HG02623 (cell line): ENCODE measurements around the gene PPFIBP2.

ENCODE experiments used
- ATAC-seq: cut with Tn5 transposase; IDR thresholded peaks from one replicate; pipeline ENCODE4 v1.9.1; 2021; ENCODE audit warnings: moderate library complexity; ENCODE audit not compliant: unreplicated experiment

The PPFIBP2 gene

GRCh38 chr11:7548659-7549274 lies 35.0 kb downstream of the PPFIBP2 start:
- peak; percentile 84 for ATAC-seq

DNA sequence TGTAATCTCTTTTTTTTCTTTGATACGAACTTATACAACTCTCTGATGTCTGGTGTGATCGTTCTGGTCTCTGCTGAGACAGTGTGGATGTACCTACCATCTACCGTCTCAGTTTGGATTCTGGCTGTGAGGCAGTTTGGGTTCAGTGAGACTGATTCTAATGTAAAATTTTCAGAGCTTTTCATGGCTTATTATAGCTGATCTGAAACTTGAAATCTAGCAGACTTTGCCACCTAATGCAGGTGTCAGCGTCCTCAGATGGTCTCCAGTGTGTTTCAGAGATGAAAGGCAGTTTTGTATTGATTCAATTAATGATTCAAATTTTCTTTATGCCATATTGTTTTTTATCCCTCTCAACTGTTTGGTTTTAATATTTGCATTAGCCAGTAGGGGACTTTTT lies 35.9 kb downstream of the PPFIBP2 start:
- ATAC-seq: no peak

DNA sequence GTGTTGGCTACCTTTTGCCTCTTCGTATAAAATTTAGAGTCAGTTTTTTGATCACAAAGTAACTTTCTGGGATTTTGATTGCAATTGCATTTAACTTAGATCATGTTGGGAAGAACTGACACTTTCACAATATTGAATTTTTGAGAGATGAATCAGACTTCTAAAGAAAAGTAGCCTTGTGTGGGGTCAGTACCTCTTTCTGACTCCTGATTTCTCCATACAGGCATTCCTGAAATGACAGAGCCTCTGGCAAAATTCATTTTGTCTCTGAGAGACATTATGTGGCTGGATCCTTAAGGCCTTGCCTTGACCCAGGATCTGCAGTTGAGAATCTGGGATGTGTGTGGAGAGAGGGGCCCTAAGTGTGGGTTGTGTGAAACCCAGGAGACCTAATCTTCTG lies 37.8 kb downstream of the PPFIBP2 start:
- no peak for ATAC-seq

DNA sequence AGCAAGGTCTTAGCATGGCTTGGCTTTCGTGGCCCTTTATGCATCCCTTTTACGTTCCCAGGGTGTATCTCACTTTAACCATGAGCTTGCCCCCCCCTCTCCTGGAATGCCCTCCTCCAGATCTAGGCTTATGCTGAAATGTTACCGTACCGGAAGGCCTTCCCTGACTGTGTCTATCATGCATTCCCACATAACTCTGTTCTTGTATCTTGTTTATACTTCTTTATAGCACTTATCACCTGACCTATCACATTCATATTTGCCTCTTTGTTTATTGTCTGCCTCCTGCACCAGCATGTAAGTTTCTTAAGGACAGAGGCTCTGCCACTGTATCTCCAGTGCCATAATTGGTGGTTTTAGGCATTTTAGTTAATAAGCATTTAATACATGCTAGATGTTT lies 38.9 kb downstream of the PPFIBP2 start:
- ATAC-seq: no peak

GRCh38 chr11:7555052-7555699 lies 41.4 kb downstream of the PPFIBP2 start:
- no peak for ATAC-seq

- no peak for ATAC-seq
Measured at GRCh38 chr11:7558046-7558445, 44.2 kb downstream of the PPFIBP2 start.

GRCh38 chr11:7559398-7560283 lies 45.8 kb downstream of the PPFIBP2 start:
- ATAC-seq: peak; percentile 71

GRCh38 chr11:7561562-7561961 lies 47.8 kb downstream of the PPFIBP2 start:
- ATAC-seq: no peak

DNA sequence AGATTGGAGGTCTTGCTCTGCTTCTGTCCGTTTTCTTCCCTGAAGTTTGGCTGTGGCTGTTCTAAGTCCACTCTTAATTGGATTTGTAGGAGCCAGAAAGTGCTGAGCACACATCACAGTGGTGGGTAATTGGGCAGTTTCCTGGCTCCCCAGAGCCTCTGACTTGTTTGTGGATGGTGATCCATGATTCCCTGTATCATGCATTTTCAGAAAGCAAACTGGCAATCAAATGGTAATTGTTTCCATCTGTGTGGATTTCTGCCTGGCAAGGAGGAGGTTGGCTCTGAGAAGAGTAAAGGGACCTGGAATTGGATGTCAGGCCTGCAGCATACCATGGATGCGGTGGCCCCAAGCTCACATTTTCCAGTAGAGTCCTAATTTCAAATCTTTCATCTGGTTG lies 49.5 kb downstream of the PPFIBP2 start:
- ATAC-seq: no peak

GRCh38 chr11:7564803-7565202 lies 51.0 kb downstream of the PPFIBP2 start:
- no peak for ATAC-seq

DNA sequence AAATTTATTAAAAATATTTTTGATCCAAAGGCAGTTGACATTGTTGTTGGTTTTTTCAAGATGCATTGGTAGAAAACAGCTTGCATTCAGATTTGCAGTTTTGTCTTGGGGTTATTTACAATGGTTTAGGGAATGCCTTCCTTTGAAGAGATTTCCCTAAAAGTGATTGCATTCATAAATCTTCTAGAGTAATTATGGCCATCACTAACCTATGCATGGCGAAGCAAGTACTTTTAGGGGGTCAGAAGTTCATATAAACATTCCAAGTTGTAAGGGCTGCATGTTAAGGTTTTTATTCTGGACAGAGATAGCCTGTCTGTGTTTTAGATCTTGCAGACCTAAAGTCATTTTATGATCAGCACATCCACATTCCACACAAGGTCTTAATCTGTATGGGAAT lies 53.5 kb downstream of the PPFIBP2 start:
- no peak for ATAC-seq

DNA sequence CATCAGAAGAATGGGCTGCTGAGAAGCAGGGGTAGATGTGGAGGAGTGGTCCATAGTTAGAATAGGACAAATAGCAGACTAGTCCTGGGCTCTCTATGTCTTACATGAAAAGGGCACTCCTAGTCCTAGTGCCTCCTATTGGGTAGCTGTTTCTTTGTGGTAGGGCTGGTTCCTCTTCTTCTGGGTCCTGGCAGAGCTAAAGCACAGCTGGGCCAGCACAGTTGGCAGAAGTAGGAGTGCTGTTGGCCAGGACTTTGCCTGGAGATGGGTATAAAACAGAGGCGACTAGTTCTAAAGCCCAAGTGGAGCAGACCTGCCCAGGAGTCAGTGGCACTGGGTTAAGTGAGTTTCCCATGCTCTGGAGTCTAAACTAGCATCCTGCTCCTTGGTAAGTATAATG lies 55.2 kb downstream of the PPFIBP2 start:
- ATAC-seq: no peak

GRCh38 chr11:7570241-7570640 lies 56.4 kb downstream of the PPFIBP2 start:
- ATAC-seq: no peak

DNA sequence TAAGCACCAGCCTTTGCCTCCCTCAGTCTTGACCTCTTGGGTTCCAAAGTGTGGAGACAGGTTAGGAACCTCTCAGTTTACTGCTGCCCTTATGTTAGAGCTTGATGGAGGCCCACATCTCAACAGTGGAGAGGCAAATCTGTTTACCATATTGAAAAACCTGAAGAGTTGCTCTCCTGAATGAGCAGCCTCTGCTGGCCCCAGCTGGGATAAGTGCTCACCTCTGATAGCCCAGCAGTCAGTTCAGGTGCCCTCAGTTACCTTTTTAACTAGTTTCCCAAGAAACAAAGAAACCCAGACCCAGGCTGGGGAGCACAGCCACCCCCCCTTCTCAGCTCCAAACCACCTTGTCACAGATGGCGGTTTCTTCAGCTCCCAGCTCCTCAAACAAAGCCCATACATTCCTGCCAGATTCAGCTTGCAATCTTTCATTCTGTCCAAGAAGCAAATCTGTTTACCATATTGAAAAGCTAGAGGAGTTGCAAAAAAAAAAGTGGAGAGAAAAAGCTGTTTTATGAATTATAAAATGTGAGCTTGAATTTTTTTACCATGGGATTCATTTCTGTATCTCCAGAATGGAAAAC lies 57.2 kb downstream of the PPFIBP2 start:
- no peak for ATAC-seq

DNA sequence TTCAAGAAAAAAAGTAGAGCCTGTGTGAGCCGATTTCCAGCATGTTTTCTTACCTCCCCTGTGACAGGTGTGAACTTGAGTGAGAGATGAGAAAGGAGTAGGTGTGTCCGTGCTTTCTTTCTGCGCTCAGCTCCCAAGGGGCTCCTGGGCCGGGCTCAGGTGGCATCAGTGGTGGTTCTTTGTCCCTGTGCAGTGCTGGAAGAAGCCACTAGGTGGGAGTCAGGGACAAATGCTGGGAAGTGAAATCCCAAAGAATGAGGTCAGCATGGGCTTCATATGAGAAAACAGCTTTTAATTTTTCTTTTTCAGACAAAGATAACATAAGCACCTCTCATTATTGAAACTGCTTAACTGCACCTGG lies 57.8 kb downstream of the PPFIBP2 start:
- no peak for ATAC-seq

DNA sequence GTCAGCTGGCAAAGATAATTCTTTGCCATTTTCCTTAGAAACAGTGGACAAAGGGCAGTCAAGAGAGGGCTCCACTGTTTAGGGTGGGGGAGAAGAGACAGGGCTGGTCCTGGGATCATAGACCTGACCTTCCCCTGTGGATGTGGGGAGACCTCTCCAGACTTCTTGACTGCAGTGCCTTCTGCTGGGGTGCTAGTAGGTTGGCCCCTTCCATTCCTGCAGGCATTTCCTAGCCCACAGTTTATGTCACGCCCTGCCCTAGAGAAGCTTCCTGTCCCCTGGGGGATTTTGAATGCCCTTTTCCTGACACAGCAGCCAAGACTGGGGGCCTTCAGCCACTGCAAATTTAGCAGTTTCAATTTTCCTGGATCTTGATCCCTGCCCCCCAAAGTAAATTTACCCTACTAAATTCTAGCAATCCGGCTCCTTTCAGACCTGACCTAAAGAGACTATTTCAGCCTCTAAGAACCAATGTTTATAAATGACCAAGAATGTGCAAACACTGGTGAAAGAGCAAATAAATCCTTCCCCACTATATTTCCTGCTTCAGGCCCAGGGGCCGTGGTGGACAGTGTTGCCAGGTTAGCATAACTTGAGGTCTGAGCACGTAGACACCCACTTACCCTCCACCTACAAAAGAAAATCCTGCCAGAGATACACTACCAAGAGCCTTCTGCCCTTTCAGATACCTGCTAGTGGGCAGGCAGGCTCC lies 58.4 kb downstream of the PPFIBP2 start:
- no peak for ATAC-seq

DNA sequence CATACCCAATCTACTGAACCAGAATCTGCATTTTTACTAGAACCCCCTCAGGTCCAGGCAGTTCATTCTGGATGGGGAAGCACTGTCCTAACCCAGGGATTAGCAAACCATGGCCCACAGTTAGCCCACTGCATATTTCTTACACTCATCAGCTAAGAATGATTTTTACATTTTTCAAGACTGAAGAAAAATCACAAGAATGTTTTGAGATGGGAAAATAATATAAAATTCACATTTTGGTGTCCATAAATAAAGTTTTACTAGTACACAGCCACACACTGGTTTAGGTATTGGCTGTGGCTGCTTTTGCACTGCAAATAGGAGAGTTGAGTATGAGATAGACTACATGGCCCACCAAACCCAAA lies 59.4 kb downstream of the PPFIBP2 start:
- ATAC-seq: no peak

DNA sequence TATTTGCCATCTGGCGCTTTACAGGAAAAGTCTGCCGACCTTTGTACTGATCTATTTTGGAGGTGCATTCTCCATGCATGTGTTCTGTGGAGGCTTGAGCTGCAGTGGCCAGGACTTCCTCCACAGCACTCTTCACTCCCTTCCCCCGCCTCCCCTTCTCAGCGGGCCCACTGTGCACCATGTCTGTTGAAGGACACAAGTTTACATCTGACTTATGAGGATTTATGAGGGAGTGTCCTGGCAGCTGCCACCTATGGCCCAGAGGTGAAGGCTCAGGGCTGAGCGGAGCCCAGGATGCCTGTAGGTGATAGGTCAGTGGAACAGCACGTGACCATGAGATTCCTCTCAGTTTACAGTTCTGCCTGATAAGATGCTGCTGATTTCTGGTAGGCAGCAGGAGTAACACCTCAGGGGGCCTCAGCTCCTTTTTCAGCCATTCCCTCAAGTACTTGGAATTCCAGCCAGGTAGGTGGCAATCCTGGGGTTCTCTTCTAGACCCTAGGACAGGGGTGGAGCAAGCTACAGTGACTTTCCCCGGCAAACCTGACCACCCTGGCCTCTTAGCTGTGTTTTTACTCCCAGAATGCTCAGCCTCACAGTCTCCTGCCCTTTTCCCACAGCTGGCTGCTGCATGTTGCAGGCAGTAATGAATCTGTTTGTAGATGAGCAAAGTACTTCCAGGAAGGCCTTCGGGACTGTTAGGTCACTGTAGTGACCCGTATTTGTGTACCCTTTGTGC lies 59.9 kb downstream of the PPFIBP2 start:
- no peak for ATAC-seq

DNA sequence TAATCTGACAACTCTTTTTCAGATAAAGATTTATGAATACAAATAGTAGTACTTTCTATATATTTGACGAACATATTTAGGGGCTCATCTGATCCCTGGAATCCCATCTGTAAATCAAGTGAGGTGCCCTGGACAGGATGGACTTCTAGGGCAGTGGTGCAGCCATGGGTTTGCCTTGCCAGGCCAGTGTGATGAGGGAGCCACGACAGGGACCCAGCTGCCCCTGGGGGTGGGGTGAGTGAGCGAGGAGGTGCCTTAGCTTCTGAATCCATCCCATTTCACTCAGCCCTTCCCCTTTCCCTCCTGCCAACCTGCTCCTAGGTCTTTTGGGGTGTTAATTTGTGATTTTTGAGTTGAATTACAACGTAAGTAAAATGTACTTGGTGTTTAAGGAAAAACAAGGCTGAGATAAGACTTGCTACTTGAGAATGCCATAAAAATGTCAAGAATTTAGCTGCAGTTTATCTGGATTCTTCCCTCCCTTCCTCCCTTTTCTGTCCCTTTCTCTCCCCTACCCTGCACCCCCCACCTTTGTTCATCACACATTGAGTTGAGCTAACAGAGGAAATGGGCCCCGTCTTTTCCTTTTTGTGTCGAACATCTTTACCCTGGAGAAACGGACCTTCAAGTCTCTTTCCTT lies 60.8 kb downstream of the PPFIBP2 start:
- no peak for ATAC-seq
